ENCODE data around the gene IL17C.

Gene IL17C

DNA sequence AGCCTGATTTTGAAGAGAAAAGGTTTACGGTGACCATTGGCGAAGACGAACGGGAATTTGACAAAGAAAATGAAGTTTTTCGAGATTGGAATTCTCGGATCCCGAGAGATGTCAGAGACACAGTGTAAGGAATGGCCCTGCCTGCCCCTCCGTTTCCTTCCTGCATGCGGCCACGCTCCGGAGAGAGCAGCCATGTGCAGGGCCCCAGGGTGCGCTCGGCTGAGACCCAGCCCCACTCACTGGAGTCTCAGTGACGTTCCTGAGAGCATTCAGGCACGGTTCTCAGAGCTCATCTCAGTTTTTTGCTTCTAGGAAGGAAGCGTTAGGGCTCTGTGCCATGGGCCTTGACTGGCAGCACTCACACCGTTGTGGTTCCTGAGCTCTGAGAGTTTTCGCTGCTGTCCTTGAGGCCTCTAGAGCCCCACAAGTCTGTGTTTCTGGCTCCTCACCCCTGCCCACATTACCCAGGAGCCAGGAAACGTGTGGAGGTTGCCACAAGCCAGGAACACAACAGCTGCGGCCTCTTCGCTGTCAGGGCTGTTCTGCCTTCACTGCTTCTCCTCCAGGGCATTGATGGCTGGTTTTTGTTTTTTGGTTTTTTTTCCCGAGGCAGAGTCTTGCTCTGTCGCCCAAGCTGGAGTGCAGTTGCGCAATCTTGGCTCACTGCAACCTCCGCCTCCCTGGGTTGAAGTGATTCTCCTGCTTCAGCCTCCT, 38.4 kb upstream of the IL17C start:
- no peak for DNase-seq (ENCODE audit: low read depth)
- H3K4me3 ChIP-seq (ENCODE audit: low read depth, low read length), result no peak overlapping the region
- in situ Hi-C loops (cut with HindIII; ENCODE audit: low sequenced_read_pairs), result no loop called here
- TF ChIP-seq, protein P1, sequence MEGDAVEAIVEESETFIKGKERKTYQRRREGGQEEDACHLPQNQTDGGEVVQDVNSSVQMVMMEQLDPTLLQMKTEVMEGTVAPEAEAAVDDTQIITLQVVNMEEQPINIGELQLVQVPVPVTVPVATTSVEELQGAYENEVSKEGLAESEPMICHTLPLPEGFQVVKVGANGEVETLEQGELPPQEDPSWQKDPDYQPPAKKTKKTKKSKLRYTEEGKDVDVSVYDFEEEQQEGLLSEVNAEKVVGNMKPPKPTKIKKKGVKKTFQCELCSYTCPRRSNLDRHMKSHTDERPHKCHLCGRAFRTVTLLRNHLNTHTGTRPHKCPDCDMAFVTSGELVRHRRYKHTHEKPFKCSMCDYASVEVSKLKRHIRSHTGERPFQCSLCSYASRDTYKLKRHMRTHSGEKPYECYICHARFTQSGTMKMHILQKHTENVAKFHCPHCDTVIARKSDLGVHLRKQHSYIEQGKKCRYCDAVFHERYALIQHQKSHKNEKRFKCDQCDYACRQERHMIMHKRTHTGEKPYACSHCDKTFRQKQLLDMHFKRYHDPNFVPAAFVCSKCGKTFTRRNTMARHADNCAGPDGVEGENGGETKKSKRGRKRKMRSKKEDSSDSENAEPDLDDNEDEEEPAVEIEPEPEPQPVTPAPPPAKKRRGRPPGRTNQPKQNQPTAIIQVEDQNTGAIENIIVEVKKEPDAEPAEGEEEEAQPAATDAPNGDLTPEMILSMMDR (IDR thresholded peaks at IDR 0.05; ENCODE audit: low read depth, low read length, missing control alignments), result no peak

DNA sequence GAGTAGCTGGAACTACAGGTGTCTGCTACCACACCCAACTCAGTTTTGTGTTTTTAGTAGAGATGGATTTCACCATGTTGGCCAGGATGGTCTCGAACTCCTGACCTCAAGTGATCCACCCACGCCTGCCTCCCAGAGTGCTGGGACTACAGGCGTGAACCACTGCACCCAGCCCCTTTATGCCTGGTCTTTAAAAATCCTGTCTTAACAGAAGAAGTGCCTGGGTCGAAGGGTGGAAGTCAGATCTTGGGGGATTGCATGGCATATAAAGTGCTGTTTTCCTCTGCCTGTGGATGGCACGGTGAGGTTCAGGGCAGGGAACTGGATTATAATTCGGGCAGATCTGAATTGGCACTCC, 37.9 kb upstream of the IL17C start:
- no peak for DNase-seq (ENCODE audit: low read depth)
- in situ Hi-C loops (cut with HindIII; ENCODE audit: low sequenced_read_pairs), result no loop called here

DNA sequence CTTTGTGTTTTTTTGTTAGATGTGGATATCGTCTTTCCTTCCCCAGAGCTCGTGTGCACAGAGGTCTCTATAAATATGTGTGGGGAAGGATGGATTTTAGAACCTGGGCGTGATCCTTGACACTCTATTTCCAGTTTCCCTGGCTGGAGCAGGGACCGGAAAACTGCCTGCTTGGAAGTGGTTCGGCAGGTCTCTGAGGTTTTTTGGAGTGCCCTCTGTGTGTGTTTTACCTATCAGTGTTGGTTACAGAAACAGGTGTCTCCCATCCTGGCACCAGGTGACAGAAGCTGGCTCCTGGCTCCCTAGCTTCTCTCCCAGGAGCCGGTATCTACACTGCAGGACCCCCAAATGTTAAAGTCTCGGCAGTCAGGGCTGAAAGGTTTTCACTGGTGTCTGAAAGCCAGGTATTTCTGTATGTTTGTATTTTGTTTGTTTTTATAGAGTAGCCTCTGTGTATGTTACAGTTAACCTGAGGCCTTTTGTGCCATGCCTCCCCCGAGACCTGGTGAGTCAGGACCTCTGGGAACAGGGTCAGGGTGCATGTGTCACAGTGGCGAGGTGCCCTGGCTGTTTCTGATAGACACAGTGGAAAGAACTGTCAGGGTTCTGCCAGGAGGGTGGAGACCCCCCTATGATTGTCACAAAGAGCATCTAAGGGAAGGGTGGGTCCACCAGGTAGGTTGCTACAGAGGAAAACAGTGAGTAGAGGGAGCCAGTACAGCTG, 36.9 kb upstream of the IL17C start:
- TF ChIP-seq, protein P1 (IDR thresholded peaks at IDR 0.05; ENCODE audit: low read depth, low read length, missing control alignments), result no peak
- no peak overlapping the region for H3K4me3 ChIP-seq (ENCODE audit: low read depth, low read length)
- in situ Hi-C loops (cut with HindIII; ENCODE audit: low sequenced_read_pairs), result no loop called here
- DNase-seq (ENCODE audit: low read depth), result no peak

More for the DNA sequence above, 37.9 kb upstream of the IL17C start:
- TF ChIP-seq, protein P1 (IDR thresholded peaks at IDR 0.05; ENCODE audit: low read depth, low read length, missing control alignments), result no peak
- H3K4me3 ChIP-seq (ENCODE audit: low read depth, low read length), result no peak overlapping the region

DNA sequence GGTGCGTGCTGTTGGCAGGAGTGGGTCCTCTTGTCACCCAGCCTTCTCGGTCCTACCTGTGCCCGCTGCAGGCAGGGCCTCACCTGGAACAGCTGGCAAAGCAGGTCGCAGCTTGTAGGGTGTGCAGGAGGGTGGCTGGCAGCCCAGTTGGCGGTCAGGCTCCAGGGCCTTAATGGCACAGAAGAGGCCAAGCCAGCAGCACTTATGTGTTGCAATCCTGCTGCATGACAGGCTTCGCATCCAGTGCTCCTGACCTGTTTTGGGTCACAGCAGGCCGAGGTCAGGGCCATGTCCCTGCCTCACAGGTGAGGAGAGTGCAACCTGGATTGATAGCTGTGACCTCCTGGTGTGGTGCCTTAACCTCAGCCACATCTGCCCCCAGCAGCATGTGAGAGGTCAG, 36.3 kb upstream of the IL17C start:
- no peak for DNase-seq (ENCODE audit: low read depth)
- TF ChIP-seq, protein P1 (IDR thresholded peaks at IDR 0.05; ENCODE audit: low read depth, low read length, missing control alignments), result no peak
- in situ Hi-C loops (cut with HindIII; ENCODE audit: low sequenced_read_pairs), result no loop called here
- no peak overlapping the region for H3K4me3 ChIP-seq (ENCODE audit: low read depth, low read length)

DNA sequence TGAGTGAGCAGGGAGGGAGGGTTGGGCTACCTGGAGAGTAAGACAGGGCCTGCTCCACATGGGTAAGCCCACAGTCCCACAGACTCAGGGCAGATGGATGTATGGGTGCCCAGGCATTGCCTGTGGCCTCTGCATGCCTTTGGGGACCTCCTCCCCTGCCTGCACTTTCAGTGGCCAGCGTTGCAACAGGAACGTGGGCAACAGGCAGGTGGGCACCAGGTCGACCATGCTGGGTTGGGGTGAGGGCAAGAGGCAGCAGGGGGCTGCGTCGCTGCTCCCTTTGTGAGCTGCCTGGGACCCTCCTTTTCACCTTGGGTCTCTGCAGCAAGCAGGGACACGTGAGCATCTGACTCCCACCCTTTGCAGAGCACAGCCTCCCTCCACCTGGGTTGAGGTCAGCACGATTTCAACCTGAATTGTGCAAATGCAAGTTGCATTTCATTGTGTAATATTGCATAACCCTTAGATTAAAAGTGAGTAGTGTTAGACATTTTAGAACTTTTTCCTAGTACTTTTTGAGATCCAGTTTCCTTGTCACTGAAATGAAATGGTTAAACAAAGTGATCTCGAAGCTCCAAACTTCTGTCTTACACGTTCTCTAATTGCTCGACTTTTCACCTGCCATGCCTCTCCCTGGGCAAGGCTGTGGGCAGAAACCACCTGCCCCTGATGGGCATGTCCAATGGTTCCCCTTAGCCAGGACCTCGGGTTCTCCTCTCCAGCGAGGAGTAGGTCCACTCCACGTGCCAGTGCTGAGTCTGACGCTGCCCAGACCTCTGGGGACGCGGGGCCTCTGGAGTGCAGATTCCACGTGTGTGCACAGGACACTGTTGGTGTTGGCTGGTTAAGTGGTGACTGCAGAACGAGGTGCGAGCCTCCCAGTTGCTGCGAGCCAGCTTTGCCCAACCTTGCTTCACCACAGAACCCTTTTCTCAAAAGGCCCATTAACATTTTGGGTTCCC, 32.9 kb upstream of the IL17C start:
- TF ChIP-seq, protein P1 (IDR thresholded peaks at IDR 0.05; ENCODE audit: low read depth, low read length, missing control alignments), result no peak
- H3K4me3 ChIP-seq (ENCODE audit: low read depth, low read length), result no peak overlapping the region
- in situ Hi-C loops (cut with HindIII; ENCODE audit: low sequenced_read_pairs), result no loop called here
- no peak for DNase-seq (ENCODE audit: low read depth)

DNA sequence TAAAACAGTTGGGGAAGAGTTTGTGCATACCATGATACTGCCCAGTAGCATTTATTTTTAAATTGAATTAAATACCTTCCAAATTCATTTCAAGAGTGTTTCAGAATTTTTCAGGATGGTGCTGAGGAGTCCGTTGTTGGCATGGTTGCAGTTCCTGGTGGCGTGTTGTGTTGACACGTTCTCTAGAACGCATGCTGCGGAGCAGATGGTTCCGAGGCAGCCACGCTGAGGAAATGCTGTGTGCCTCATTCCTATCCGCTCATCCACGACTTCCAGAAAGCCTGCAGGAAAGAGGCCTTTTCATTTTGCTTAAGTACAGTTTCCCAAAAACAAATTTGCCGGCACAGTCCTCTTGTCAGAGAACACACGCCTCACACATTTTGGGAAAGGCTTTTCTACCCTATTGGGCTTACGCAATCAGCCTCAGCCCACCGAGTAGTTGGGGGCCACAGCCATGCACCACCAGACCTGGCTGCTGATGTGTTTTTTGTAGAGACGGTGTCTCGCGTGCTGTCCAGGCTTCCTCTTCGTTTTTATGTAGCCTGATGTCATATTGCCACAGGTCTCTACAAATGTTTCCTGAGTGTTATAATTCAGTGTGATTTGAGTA, 32.1 kb upstream of the IL17C start:
- DNase-seq (ENCODE audit: low read depth), result no peak
- in situ Hi-C loops (cut with HindIII; ENCODE audit: low sequenced_read_pairs), result no loop called here
- no peak overlapping the region for H3K4me3 ChIP-seq (ENCODE audit: low read depth, low read length)
- TF ChIP-seq, protein P1 (IDR thresholded peaks at IDR 0.05; ENCODE audit: low read depth, low read length, missing control alignments), result no peak
